Liver (tissue), 9 donors: ENCODE data around the gene TOMM5. TPM values are rescaled to one million over a fixed set of nuclear protein-coding genes. Genes with fewer than 3 reads are reported as not detected.

ENCODE experiments used
- DNase-seq: peaks from one replicate; pipeline ENCODE4 v3.0.0-alpha.2; 2017; ENCODE audit warnings: low spot score
- H3K27ac ChIP-seq, 2 donors: one replicate each; pipeline ENCODE4 v1.7.0; 2013; ENCODE audit warnings: inconsistent platforms in 2 of 2, low read length in 2 of 2, control low read depth in 1 of 2, low read depth in 1 of 2, mild to moderate bottlenecking in 1 of 2
- H3K27me3 ChIP-seq, 4 donors: one replicate each; pipeline versions ENCODE4 v1.6.1 to v1.7.0; 2013; ENCODE audit warnings: low read length in 3 of 4, inconsistent platforms in 1 of 4, mild to moderate bottlenecking in 1 of 4, moderate library complexity in 1 of 4; ENCODE audit not compliant: control insufficient read depth in 4 of 4, insufficient read depth in 4 of 4
- H3K36me3 ChIP-seq, 4 donors: one replicate each; pipeline versions ENCODE4 v1.6.1 to v1.7.0; 2013; ENCODE audit warnings: low read length in 3 of 4, mild to moderate bottlenecking in 3 of 4, low read depth in 1 of 4, moderate library complexity in 1 of 4; ENCODE audit not compliant: control insufficient read depth in 4 of 4, insufficient read depth in 3 of 4
- H3K4me1 ChIP-seq, 4 donors: one replicate each; pipeline versions ENCODE4 v1.6.1 to v1.7.0; 2013; ENCODE audit warnings: low read length in 3 of 4, mild to moderate bottlenecking in 3 of 4, moderate library complexity in 1 of 4; ENCODE audit not compliant: control insufficient read depth in 4 of 4, insufficient read depth in 4 of 4
- H3K4me3 ChIP-seq, 3 donors: one replicate each; pipeline versions ENCODE4 v1.6.1 to v1.7.0; 2013; ENCODE audit warnings: low read length in 3 of 3, control low read depth in 1 of 3, low read depth in 1 of 3, mild to moderate bottlenecking in 1 of 3
- H3K9ac ChIP-seq, 2 donors: one replicate each; pipeline ENCODE4 v1.7.0; 2013; ENCODE audit warnings: low read length in 2 of 2, mild to moderate bottlenecking in 2 of 2, moderate library complexity in 2 of 2, control low read depth in 1 of 2, low read depth in 1 of 2
- H3K9me3 ChIP-seq, 4 donors: one replicate each; pipeline versions ENCODE4 v1.6.1 to v1.7.0; 2013; ENCODE audit warnings: low read length in 3 of 4; ENCODE audit not compliant: control insufficient read depth in 4 of 4
- ATF3 ChIP-seq: IDR thresholded peaks from 2 replicates; pipeline ENCODE4 v1.6.1; 2016; ENCODE audit warnings: antibody characterized with exemption
- EGR1 ChIP-seq, 2 donors: IDR thresholded peaks; 2 replicates each; pipeline ENCODE4 v1.6.1; 2016 to 2018; ENCODE audit warnings: antibody characterized with exemption in 2 of 2, low read depth in 2 of 2
- FOXA2 ChIP-seq: IDR thresholded peaks from 2 replicates; pipeline ENCODE4 v1.6.1; 2016; ENCODE audit warnings: antibody characterized with exemption
- GABPA ChIP-seq, 2 donors: IDR thresholded peaks in 1 of 2; conservative IDR thresholded peaks in 1 of 2; 2 replicates each; pipeline ENCODE4 v1.6.1; 2016; ENCODE audit warnings: antibody characterized with exemption in 2 of 2, mild to moderate bottlenecking in 1 of 2, moderate library complexity in 1 of 2
- HNF4A ChIP-seq, 2 donors: conservative IDR thresholded peaks; 2 replicates each; pipeline ENCODE4 v1.6.1; 2016; ENCODE audit warnings: antibody characterized with exemption in 2 of 2, mild to moderate bottlenecking in 2 of 2
- HNF4G ChIP-seq: IDR thresholded peaks from 2 replicates; pipeline ENCODE4 v1.6.1; 2016; ENCODE audit warnings: antibody characterized with exemption
- JUND ChIP-seq, 2 donors: IDR thresholded peaks; 2 replicates each; pipeline ENCODE4 v1.6.1; 2016; ENCODE audit warnings: antibody characterized with exemption in 2 of 2
- NR2F2 ChIP-seq: IDR thresholded peaks from 2 replicates; pipeline ENCODE4 v1.6.1; 2016; ENCODE audit warnings: antibody characterized with exemption
- RAD21 ChIP-seq, 2 donors: IDR thresholded peaks; 2 replicates each; pipeline ENCODE4 v1.6.1; 2016; ENCODE audit warnings: antibody characterized with exemption in 2 of 2, mild to moderate bottlenecking in 2 of 2
- RXRA ChIP-seq, 2 donors: IDR thresholded peaks; 2 replicates each; pipeline ENCODE4 v1.6.1; 2017 to 2018; ENCODE audit warnings: antibody characterized with exemption in 2 of 2, mild to moderate bottlenecking in 1 of 2
- SP1 ChIP-seq: IDR thresholded peaks from 2 replicates; pipeline ENCODE4 v1.6.1; 2018; ENCODE audit warnings: antibody characterized with exemption, mild to moderate bottlenecking
- TAF1 ChIP-seq: conservative IDR thresholded peaks from 2 replicates; pipeline ENCODE4 v1.6.1; 2016; ENCODE audit warnings: antibody characterized with exemption, mild to moderate bottlenecking
- YY1 ChIP-seq: IDR thresholded peaks from 2 replicates; pipeline ENCODE4 v1.6.1; 2016; ENCODE audit warnings: antibody characterized with exemption, mild to moderate bottlenecking
- WGBS: extraction: QIAGEN DNeasy Blood & Tissue Kit; methylation state at CpG from one replicate; pipeline ENCODE4 v1.1.7; 2013; 5-methylcytosine and 5-hydroxymethylcytosine counted together
- polyA plus RNA-seq, 2 donors: library from polyadenylated mRNA; stranded (reverse) in 1 of 2; unstranded in 1 of 2; fragments of 200-250 nt in 1 of 2; fragments of >200 nt in 1 of 2; fragmentation: Nextera tagmentation in 1 of 2; extraction: Ambion mirVana in 1 of 2; gene quantifications; one replicate each; pipeline versions ENCODE4 v1.2.1 to v1.2.3, GENCODE V29; 2013 to 2015
- total RNA-seq, 2 donors: library from RNA; depleted of rRNA; stranded (reverse); fragments of >200 nt; gene quantifications; one replicate each; pipeline ENCODE4 v1.2.3, GENCODE V29; 2014
- TF ChIP-seq, protein P1 (sequence below): fragments of 150-350 bp; IDR thresholded peaks from 2 replicates; pipeline ENCODE4 v1.5.1; 2017; ENCODE audit warnings: improper control_type of control experiment, low read depth, low read length; ENCODE audit not compliant: missing input control
- TF ChIP-seq, protein P2 (sequence below): IDR thresholded peaks from 2 replicates; pipeline ENCODE4 v1.6.1; 2016; ENCODE audit warnings: antibody characterized with exemption
- TF ChIP-seq, protein P3 (sequence below): IDR thresholded peaks from 2 replicates; pipeline ENCODE4 v1.6.1; 2016; ENCODE audit warnings: antibody characterized with exemption
- TF ChIP-seq, protein P4 (sequence below): IDR thresholded peaks from 2 replicates; pipeline ENCODE4 v1.6.1; 2016; ENCODE audit warnings: antibody characterized with exemption, mild to moderate bottlenecking
- donor health status: healthy.
- donor health status: healthy.
- donor health status: healthy.
- donor health status: healthy.
- donor health status: healthy.

TOMM5 gene
- total and polyA plus RNA-seq, 4 donors, result 43.0 to 107 (median 71.9) TPM

- Histone ChIP-seq H3K27me3 (peaks cover 0 to 2% (median 0%) of the 10 kb centered on the region in 4 donors), H3K9me3 (no peaks in the 10 kb centered on the region), H3K4me3 (no peak overlapping the region), H3K36me3 (no peaks in the 10 kb centered on the region), H3K9ac (no peak overlapping the region), H3K4me1 (peaks cover 4 to 29% (median 26%) of the 10 kb centered on the region in 4 donors), H3K27ac (peak overlapping the region in 1 of 2 donors; percentile 46)
- WGBS, result 76% methylated on average over 6 of the region's 6 CpGs
- TF ChIP-seq TAF1, result no peak
- TF ChIP-seq, protein P1, sequence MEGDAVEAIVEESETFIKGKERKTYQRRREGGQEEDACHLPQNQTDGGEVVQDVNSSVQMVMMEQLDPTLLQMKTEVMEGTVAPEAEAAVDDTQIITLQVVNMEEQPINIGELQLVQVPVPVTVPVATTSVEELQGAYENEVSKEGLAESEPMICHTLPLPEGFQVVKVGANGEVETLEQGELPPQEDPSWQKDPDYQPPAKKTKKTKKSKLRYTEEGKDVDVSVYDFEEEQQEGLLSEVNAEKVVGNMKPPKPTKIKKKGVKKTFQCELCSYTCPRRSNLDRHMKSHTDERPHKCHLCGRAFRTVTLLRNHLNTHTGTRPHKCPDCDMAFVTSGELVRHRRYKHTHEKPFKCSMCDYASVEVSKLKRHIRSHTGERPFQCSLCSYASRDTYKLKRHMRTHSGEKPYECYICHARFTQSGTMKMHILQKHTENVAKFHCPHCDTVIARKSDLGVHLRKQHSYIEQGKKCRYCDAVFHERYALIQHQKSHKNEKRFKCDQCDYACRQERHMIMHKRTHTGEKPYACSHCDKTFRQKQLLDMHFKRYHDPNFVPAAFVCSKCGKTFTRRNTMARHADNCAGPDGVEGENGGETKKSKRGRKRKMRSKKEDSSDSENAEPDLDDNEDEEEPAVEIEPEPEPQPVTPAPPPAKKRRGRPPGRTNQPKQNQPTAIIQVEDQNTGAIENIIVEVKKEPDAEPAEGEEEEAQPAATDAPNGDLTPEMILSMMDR, result no peak
- TF ChIP-seq, protein P2, sequence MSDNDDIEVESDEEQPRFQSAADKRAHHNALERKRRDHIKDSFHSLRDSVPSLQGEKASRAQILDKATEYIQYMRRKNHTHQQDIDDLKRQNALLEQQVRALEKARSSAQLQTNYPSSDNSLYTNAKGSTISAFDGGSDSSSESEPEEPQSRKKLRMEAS, result no peak
- TF ChIP-seq ATF3, result no peak
- TF ChIP-seq YY1, result no peak
- no peak for TF ChIP-seq JUND (IDR thresholded peaks at IDR 0.05)
- TF ChIP-seq, protein P3, sequence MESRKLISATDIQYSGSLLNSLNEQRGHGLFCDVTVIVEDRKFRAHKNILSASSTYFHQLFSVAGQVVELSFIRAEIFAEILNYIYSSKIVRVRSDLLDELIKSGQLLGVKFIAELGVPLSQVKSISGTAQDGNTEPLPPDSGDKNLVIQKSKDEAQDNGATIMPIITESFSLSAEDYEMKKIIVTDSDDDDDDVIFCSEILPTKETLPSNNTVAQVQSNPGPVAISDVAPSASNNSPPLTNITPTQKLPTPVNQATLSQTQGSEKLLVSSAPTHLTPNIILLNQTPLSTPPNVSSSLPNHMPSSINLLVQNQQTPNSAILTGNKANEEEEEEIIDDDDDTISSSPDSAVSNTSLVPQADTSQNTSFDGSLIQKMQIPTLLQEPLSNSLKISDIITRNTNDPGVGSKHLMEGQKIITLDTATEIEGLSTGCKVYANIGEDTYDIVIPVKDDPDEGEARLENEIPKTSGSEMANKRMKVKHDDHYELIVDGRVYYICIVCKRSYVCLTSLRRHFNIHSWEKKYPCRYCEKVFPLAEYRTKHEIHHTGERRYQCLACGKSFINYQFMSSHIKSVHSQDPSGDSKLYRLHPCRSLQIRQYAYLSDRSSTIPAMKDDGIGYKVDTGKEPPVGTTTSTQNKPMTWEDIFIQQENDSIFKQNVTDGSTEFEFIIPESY, result no peak
- TF ChIP-seq, protein P4, sequence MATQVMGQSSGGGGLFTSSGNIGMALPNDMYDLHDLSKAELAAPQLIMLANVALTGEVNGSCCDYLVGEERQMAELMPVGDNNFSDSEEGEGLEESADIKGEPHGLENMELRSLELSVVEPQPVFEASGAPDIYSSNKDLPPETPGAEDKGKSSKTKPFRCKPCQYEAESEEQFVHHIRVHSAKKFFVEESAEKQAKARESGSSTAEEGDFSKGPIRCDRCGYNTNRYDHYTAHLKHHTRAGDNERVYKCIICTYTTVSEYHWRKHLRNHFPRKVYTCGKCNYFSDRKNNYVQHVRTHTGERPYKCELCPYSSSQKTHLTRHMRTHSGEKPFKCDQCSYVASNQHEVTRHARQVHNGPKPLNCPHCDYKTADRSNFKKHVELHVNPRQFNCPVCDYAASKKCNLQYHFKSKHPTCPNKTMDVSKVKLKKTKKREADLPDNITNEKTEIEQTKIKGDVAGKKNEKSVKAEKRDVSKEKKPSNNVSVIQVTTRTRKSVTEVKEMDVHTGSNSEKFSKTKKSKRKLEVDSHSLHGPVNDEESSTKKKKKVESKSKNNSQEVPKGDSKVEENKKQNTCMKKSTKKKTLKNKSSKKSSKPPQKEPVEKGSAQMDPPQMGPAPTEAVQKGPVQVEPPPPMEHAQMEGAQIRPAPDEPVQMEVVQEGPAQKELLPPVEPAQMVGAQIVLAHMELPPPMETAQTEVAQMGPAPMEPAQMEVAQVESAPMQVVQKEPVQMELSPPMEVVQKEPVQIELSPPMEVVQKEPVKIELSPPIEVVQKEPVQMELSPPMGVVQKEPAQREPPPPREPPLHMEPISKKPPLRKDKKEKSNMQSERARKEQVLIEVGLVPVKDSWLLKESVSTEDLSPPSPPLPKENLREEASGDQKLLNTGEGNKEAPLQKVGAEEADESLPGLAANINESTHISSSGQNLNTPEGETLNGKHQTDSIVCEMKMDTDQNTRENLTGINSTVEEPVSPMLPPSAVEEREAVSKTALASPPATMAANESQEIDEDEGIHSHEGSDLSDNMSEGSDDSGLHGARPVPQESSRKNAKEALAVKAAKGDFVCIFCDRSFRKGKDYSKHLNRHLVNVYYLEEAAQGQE, result no peak
- TF ChIP-seq NR2F2, result no peak
- no peak for TF ChIP-seq RAD21 (IDR thresholded peaks at IDR 0.05)
- no peak for TF ChIP-seq EGR1 (IDR thresholded peaks at IDR 0.05; ENCODE audit: low read depth in 2 of 2)
- TF ChIP-seq SP1, result no peak
- no peak for TF ChIP-seq HNF4A (conservative IDR thresholded peaks at IDR 0.05)
- TF ChIP-seq GABPA (IDR thresholded peaks at IDR 0.05 in 1 of 2, conservative IDR thresholded peaks at IDR 0.05 in 1 of 2), result no peak
- TF ChIP-seq FOXA2, result no peak
- no peak for TF ChIP-seq HNF4G
- no peak for TF ChIP-seq RXRA (IDR thresholded peaks at IDR 0.05)
- DNase-seq, result no peak
Measured at GRCh38 chr9:37593883-37594448, 1.6 kb upstream of the TOMM5 start.
